SJCRH30 (cell line): ENCODE data around the gene PDIA4. TPM values are rescaled to one million over a fixed set of nuclear protein-coding genes. Genes with fewer than 3 reads are reported as not detected.

Source experiments
- DNase-seq, 2 experiments: peaks; one replicate each; pipeline ENCODE4 v3.0.0-alpha.2; 2015 to 2020
- H3K27ac ChIP-seq: fragments of 250-450 bp; sonication (Bioruptor Pico); 2 replicates; pipeline ENCODE4 v1.5.1; 2020; ENCODE audit warnings: mild to moderate bottlenecking, moderate library complexity
- H3K27me3 ChIP-seq: fragments of 250-450 bp; sonication (Bioruptor Pico); 2 replicates; pipeline ENCODE4 v1.5.1; 2020; ENCODE audit warnings: mild to moderate bottlenecking, moderate library complexity
- H3K36me3 ChIP-seq: fragments of 250-450 bp; sonication (Bioruptor Pico); 2 replicates; pipeline ENCODE4 v1.5.1; 2020; ENCODE audit warnings: mild to moderate bottlenecking, moderate library complexity
- H3K4me1 ChIP-seq: fragments of 250-450 bp; sonication (Bioruptor Pico); 2 replicates; pipeline ENCODE4 v1.5.1; 2020; ENCODE audit warnings: mild to moderate bottlenecking, moderate library complexity
- H3K4me3 ChIP-seq: fragments of 250-450 bp; sonication (Bioruptor Pico); 2 replicates; pipeline ENCODE4 v1.5.1; 2020; ENCODE audit warnings: mild to moderate bottlenecking, moderate library complexity
- H3K9me3 ChIP-seq: fragments of 250-450 bp; sonication (Bioruptor Pico); replicated peaks from 2 replicates; pipeline ENCODE4 v1.5.1; 2020; ENCODE audit warnings: mild to moderate bottlenecking, moderate library complexity
- total RNA-seq: library from RNA; depleted of rRNA; stranded (reverse); fragments of >200 nt; shearing (Covaris generic); gene quantifications from 2 replicates; pipeline ENCODE4 v1.2.3, GENCODE V29; 2014; rRNA removed

The PDIA4 gene
- total RNA-seq, 1 experiment from 2014 or later, result 222 TPM

DNA sequence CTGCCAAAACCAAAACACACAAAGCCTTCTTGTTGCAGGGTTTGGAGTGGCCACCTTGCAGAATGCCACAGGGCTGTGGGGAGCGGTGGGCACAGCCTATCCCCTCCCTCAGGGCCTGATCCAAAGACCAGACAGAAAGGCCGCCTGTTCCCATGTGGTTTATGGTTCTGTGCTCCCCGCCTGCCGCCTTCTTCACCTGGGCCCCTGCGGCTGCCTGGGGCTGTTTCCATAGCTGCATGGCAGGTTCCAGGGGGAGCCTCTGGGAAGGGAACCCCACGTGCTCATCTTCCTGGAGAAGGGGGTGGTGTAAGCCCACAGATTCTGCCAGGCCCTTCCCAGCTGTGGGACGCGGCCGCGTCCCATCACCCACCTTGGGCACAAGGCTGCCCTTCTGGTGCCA lies 73.5 kb downstream of the PDIA4 start:
- no peaks in the 10 kb centered on the region for H3K4me1 ChIP-seq
- no peak overlapping the region for H3K27ac ChIP-seq
- H3K9me3 ChIP-seq, result no peaks in the 10 kb centered on the region
- H3K27me3 ChIP-seq, result peaks cover 8% of the 10 kb centered on the region
- H3K36me3 ChIP-seq, result no peaks in the 10 kb centered on the region
- DNase-seq, result no peak
- H3K4me3 ChIP-seq, result no peak overlapping the region

DNA sequence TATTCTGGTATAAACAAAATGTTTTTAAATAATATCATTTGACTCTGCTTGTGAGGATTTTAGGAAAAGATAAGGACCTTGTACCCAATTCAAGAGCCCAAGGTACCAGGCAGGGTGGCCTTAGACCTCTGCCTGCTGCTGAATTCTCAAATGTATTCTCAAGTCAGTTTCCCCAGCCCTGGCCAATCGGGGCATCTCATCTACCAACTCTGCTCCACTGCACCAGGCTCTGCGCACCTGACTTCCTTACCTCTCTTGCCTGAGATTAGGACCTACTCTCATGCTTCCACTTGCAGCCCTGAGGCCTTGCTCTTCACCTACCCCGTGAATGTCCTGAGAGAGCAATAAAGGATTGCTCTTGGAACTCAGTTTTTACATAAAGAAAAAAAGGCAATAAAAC lies 74.6 kb downstream of the PDIA4 start:
- Histone ChIP-seq H3K4me3 (no peak overlapping the region), H3K27me3 (peaks cover 1% of the 10 kb centered on the region), H3K36me3 (no peaks in the 10 kb centered on the region), H3K9me3 (no peaks in the 10 kb centered on the region), H3K27ac (no peak overlapping the region), H3K4me1 (no peaks in the 10 kb centered on the region)
- DNase-seq, result no peak

Other genes starting within 250 kb of the PDIA4 start
- gene EZH2, start 144.2 kb downstream of the PDIA4 start, total RNA-seq, result 64.8 and 75.7 TPM in 2 replicates
- 4.0 and 5.2 TPM in 2 replicates for gene ZNF786, start 62.2 kb upstream of the PDIA4 start, total RNA-seq
- 0.57 and 0.89 TPM in 2 replicates for gene ZNF425, start 97.8 kb upstream of the PDIA4 start, total RNA-seq
- 16.4 and 18.5 TPM in 2 replicates for gene ZNF398, start 118.9 kb upstream of the PDIA4 start, total RNA-seq
- 21.0 and 27.5 TPM in 2 replicates for gene ZNF282, start 167.0 kb upstream of the PDIA4 start, total RNA-seq
- 10.0 and 11.5 TPM in 2 replicates for gene ZNF212, start 211.1 kb upstream of the PDIA4 start, total RNA-seq
- 10.8 and 11.9 TPM in 2 replicates for gene ZNF783, start 233.7 kb upstream of the PDIA4 start, total RNA-seq